ENCODE data around the gene KMT2C.

DNA sequence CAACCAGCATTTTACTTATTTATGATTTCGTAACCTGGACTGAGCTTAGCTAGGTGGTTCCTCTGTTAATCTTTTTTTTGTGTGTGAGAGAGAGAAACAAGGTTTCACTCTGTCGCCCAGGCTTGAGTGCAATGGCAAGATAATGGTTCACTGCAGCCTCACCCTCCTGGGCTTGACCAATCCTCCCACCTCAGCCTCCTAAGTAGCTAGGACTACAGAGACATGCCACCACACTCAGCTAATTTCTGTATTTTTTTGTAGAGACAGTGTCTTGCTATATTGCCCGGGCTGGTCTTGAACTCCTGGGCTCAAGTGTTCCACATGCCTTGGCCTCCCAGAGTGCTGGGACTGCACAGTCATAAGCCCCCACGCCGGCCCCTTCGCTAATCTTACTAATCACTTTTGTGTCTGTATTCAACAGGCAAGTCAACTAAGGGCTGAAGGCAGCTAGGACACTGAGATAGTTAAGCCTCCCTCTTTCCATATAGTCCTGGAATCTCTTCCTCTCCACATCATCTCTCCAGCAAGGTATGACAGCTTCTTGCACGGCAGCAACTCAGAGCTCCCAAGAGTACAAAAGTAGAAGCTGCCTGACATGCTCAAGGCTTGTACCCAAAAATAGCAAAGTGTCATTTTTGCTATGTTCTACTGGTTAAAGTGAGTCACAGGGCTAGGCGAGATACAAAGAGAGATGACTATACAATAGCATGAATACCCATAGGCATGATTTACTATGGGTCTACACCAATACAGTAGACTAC, 11.3 kb downstream of the KMT2C start:
- TF ChIP-seq FOXJ3 (CRISPR knock-in tag; IDR thresholded peaks at IDR 0.05; ENCODE audit: borderline replicate concordance): no peak
- no peak for TF ChIP-seq SMAD3 (CRISPR knock-in tag; IDR thresholded peaks at IDR 0.05; ENCODE audit: borderline replicate concordance)
- no peak for TF ChIP-seq SP1 (CRISPR knock-in tag; conservative IDR thresholded peaks at IDR 0.05)
- no peak for TF ChIP-seq HMGA2 (CRISPR knock-in tag; IDR thresholded peaks at IDR 0.05)
- TF ChIP-seq, protein P1, sequence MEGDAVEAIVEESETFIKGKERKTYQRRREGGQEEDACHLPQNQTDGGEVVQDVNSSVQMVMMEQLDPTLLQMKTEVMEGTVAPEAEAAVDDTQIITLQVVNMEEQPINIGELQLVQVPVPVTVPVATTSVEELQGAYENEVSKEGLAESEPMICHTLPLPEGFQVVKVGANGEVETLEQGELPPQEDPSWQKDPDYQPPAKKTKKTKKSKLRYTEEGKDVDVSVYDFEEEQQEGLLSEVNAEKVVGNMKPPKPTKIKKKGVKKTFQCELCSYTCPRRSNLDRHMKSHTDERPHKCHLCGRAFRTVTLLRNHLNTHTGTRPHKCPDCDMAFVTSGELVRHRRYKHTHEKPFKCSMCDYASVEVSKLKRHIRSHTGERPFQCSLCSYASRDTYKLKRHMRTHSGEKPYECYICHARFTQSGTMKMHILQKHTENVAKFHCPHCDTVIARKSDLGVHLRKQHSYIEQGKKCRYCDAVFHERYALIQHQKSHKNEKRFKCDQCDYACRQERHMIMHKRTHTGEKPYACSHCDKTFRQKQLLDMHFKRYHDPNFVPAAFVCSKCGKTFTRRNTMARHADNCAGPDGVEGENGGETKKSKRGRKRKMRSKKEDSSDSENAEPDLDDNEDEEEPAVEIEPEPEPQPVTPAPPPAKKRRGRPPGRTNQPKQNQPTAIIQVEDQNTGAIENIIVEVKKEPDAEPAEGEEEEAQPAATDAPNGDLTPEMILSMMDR (IDR thresholded peaks at IDR 0.05): no peak
- TF ChIP-seq ETV6 (CRISPR knock-in tag; IDR thresholded peaks at IDR 0.05): no peak
